ENCODE data around the gene ACAA1.

The ACAA1 gene

GRCh38 chr3:38119821-38120692 is 16.9 kb downstream of the ACAA1 start:
- no peak for DNase-seq (ENCODE audit: low read depth, low spot score)

DNA sequence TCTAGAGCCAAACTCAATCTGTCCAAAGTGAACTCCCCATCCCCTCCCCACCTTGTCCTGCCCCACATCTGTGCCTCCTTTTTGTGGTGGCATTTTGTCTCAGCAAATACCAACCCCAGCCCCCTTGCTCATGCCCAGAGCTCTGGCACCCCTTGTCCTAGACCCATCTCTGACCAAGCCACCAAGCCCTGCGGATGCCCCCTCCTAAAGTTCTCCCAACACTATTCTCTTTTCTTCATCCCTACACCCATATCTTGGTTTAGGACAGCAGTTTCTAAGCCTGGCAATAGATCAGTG is 17.7 kb downstream of the ACAA1 start:
- DNase-seq (ENCODE audit: low read depth, low spot score), result no peak

DNA sequence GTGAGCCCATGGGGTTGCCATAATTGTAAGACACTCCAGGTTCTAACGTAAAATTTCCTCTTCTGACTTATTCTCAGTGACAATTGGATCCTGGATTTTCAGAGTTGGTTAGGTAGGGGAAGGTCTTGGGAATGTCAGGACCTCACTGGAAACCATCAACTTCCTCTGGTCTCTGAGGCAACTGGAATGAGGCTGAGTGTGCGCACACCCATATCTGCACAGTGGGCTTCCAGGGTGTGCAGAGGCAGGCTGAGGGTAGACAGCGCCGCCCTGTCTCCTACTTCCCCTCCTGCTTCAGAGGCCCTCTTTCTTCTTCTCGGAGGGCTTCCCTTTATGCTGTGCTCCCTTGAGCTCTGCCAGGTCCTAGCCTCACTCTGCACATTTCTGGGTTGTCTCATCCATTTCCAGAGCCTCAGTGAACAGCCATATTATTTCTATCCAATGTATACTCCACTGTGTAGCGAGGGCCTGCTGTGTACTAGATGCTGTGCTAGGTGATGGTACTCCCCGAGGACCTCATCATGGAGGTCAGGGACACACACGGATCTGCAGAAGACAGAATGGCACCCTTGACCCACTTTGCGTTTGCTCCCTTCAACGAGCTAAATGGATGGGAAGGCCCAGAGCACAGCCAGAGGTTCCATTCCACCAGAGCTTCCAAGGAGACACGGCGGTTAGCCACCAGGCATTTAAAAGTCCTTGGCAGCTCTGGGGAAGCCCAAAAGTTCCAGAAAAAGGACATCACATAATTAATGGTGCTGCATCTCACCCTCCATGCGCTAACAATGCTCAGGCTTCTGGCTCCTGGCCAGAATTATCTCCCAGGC is 18.3 kb downstream of the ACAA1 start:
- DNase-seq (ENCODE audit: low read depth, low spot score), result no peak

DNA sequence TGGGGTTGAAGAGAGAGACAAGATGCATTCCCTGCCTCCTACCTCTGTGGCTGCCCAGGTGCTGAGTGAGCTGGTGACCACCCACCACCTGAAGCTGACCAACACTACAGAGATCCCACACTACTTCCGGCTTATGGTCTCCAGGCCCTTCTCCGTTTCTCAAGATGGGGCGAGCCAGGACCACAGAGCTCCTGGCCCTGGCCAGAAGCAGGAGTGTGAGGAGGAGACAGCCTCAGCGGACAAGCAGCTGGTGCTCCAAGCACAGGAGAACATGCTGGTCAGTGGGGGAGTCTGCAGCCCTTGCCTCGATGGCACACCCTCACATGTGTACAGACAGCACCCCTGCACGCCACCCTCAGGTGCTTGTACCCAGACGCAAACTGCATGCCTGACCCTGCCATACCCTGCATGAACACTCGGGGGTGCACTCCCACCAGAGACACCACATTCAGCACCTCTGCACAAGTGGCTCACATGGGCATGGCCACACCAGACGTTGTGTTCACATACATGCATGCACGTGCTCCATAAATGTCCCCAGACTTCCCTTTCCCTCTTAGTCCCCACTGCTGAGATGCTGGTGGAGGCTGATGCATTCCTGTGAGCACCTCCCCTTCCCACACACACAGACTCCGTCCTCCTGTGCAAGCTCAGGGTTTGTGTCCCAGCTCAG is 19.0 kb downstream of the ACAA1 start:
- no peak for DNase-seq (ENCODE audit: low read depth, low spot score)

- DNase-seq (ENCODE audit: low read depth, low spot score), result no peak
Observed at GRCh38 chr3:38117163-38117716, 19.7 kb downstream of the ACAA1 start.

- DNase-seq (ENCODE audit: low read depth, low spot score), result no peak
Observed at GRCh38 chr3:38116471-38117162, 20.3 kb downstream of the ACAA1 start.

GRCh38 chr3:38115645-38116427 is 21.1 kb downstream of the ACAA1 start:
- DNase-seq (ENCODE audit: low read depth, low spot score), result no peak

DNA sequence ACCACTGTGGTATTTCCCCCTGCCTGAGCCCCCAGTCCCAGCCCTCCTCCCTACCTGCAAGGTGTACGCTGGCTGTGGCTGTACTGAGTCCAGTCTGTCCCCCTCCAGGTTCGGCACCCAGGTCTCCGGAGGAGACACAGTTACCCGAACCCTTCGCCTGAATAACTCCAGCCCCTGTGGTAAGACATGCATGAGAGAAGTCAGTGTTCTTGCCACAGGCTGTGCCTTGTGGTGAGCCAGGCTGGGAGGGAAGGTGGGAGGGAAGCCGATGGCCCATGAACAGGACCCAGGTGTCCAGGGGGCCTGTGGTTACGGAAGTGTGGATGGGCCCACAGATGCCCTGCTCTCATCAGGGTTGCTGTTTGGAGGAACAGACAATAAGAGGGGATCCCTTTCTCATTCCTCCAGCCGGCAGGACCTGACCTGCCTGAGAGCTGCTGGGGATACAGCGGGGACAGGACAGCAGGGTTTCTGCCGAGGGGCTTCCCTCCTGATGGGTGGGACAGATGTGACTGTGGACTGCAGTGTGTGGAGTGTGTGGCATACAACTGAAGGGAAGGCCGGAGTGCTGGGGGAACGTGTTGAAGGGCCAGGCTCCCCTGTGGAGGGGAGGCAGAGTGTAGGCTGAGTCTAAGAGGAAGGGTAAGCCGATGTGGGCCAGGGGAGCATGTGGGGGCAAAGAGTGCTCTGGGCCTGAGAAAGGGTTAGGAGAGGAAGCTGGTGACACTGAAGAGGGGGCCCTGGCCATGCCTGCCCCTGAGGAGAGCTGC is 21.9 kb downstream of the ACAA1 start:
- DNase-seq (ENCODE audit: low read depth, low spot score), result no peak

DNA sequence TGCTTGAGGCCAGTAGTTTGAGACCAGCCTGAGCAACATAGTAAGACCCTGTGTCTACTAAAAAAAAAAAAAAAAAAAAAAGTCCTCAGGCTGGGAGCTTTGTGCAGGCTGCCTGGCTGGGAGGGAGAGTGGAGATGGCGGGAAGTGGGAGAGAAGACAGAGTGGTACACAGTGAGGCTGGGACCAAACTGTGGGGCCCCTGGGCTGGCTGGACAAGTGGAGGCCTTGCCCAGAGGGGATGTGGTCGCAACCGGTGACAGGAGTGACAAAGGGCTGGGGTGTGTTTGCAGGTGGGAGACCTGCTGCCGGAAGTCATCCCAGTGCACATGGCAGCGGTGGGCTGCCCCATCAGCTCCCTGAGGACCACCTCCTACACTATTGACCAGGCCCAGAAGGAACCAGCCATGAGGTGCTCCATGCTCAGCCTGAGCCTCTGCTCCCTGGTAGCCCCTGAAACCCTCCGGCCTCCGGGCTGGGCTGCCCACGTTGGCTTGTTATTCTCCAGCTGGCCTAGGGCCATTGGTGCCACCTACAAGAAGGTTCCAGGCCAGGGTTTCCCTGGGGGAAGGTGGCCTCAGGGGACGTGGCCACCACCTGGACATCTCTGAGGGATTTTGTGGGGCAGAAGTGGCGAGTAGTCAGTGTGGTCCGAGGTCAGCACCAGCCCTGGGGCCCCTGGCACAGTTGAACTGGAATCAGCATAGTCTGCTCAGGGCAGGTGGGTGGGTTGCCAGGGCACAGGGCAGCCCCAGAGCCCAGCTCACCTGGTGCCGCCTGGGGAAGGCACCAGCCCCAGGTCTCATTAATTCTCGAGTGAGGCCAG is 22.7 kb downstream of the ACAA1 start:
- no peak for DNase-seq (ENCODE audit: low read depth, low spot score)

GRCh38 chr3:38112378-38112761 is 24.6 kb downstream of the ACAA1 start:
- DNase-seq (ENCODE audit: low read depth, low spot score), result no peak

DNA sequence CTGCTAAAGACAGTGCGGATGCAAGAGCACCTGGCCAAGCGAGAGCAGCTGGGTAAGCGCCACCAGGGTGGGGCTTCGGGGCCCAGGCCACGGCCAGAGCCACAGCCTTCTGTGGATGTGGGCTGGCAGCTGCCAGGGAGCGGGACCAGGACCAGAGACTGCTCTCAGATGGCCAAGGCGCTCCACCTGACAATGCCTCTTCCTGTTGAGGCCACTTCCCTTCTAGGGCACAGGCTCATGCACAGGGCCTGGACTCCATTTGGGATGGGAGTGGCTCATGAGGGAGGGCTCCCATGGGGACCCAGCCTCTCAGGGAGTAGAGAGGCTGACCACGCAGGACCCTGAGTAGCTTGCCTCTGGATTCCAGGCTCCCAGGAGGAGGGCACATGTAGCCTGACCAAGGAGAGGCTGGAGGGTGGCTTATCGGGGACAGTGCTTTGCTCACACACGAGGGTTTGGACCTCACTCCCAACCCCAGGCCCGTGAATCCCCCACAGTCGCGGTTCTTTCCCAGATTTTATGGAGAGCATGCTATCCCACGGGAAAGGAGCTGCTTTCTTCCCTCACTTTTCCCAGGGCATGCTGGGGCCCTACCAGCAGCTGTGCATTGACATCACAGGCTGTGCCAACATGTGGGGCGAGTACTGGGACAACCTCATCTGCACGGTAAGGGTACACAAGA is 25.1 kb downstream of the ACAA1 start:
- no peak for DNase-seq (ENCODE audit: low read depth, low spot score)

- DNase-seq (ENCODE audit: low read depth, low spot score), result no peak
Observed at GRCh38 chr3:38111201-38111600, 25.7 kb downstream of the ACAA1 start.

DNA sequence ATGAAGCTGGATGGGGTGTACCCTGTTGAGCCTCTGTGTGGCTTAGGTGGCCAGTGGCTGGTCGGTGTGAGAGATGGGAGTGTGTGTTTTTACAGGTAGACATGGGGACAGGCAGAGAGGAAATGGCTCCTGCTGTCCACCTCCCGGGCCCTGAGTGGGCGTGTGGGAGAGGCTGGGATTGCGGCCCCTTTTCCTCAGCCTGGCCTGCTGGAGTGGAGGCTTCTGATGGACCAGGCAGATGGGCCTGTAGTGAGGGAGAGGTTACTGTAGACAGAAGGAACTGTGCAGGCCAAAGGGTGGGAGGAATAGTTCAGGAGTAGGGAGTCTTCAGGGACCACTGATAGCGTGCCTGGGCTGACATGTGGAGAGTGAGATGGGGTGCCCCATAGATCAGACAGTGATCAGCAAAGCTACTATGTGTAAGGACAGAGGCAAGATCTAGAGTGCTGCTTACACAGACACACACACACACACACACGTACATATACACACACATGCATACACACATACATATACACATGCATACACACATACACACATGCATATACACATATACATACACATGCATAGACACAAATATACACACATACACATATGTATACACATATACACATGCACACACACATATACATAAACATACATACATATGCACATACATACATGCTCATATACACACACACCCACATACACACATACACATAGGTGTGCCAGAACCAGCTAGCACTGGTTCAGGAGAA is 26.4 kb downstream of the ACAA1 start:
- DNase-seq (ENCODE audit: low read depth, low spot score), result no peak

- DNase-seq (ENCODE audit: low read depth, low spot score), result no peak
Observed at GRCh38 chr3:38109580-38110313, 27.2 kb downstream of the ACAA1 start.

- DNase-seq (ENCODE audit: low read depth, low spot score), result no peak
Observed at GRCh38 chr3:38108649-38109579, 28.0 kb downstream of the ACAA1 start.
